NOMO-1 treated with DMSO at 0.1 percent for 48 hours (cell line): Measurements from ENCODE around the gene GRM2.

ENCODE experiments used
- DNase-seq: peaks from one replicate; lab custom pipeline; 2025; ENCODE audit not compliant: unreplicated experiment; lab: John Stamatoyannopoulos, UW

GRM2 gene

GRCh38 chr3:51704511-51704950 is 2.3 kb upstream of the GRM2 start:
- no peak for DNase-seq

DNA sequence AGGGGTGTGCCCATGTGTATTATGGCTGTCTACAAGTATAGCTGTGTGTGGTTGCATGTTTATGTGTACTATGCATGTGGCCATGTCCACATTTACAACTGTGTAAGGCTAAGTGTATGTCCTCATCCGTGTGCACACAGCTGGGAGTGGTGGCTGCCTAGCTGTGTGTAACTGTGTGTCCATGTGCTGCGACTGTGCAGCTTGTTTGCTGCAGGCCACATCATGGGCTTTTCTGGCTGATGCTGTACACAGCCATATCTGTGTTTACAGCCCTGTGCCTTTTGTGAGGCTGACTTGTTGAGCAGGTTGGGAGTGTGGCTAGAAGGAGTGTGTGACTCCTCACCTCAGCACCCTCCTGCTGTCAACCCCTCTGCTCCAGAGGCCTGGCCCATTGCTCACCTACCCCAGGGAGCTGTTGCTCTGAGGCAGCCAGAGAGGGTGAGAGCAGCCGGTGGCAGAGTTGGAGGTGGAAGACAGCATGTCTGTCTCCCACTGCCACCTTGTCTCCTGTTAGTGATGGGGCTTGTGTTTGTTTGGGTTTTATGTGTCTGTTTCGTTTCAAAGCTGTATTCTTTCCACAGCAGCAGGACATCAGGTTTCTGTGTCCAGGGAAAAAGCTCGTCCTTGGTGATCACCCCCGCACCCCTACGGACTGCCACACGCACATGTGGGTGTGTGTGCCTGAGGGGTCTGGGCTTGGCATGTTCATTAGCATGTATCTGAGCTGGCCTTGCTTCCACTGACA is 1.4 kb upstream of the GRM2 start:
- DNase-seq = no peak

- DNase-seq = no peak
These were observed 815 bp upstream of the GRM2 start for GRCh38 chr3:51706021-51706485.

DNA sequence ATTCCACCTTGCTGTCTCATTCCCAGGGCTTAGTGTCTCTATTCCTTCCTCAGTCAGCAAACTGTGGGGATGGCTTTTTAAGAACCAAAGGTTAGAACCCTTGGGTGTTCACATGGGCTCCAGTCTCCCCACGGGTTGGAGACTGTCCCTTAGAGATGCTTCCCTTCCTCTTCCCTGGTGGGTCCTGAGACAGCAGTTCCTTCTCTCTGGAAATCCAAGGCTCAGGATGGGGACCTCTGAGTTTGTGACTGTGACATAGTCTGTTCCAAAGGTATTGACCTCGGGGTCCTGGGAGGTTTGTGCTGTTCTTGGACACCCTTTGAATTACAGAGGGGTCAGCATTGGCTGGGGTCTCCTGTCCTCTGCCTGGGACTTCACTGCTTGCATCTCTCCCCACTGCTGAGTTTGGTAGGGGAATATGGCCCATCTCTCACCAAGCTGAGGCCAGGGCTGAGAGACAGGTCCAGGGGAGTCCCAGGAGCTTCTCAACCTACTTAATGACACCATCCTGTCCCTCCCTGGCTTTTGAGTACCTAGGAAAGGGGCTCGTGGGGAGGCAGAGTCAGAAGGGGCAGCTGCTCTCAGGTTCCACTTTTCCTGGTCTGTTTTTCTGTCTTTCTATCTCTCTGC is 1.5 kb downstream of the GRM2 start:
- no peak for DNase-seq

GRCh38 chr3:51709004-51709420 is 2.1 kb downstream of the GRM2 start:
- DNase-seq = no peak

DNA sequence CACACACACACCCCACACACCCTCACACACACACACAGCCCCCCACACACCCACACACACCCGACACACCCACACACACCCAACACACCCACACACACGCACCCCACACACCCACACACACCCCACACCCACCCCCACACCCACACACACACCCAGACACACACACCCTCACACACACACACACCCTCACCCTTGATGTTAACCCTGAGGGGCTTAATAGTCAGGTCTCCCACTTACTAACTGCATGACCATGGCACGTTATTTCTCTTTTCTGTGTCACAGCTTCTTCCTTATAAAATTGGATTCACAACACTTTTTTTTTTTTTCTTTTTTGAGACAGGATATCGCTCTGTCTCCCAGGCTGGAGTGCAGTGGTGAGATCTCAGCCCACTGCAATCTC is 2.8 kb downstream of the GRM2 start:
- no peak for DNase-seq

GRCh38 chr3:51710631-51711351 is 3.9 kb downstream of the GRM2 start:
- no peak for DNase-seq

GRCh38 chr3:51711352-51712037 is 4.6 kb downstream of the GRM2 start:
- no peak for DNase-seq

GRCh38 chr3:51712038-51712420 is 5.2 kb downstream of the GRM2 start:
- DNase-seq = no peak

DNA sequence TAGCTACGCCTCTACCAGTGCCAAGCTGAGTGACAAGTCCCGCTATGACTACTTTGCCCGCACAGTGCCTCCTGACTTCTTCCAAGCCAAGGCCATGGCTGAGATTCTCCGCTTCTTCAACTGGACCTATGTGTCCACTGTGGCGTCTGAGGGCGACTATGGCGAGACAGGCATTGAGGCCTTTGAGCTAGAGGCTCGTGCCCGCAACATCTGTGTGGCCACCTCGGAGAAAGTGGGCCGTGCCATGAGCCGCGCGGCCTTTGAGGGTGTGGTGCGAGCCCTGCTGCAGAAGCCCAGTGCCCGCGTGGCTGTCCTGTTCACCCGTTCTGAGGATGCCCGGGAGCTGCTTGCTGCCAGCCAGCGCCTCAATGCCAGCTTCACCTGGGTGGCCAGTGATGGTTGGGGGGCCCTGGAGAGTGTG is 5.7 kb downstream of the GRM2 start:
- no peak for DNase-seq

- DNase-seq = no peak
These were observed 6.1 kb downstream of the GRM2 start for GRCh38 chr3:51712963-51713362.

GRCh38 chr3:51715231-51715976 is 8.5 kb downstream of the GRM2 start:
- no peak for DNase-seq

DNA sequence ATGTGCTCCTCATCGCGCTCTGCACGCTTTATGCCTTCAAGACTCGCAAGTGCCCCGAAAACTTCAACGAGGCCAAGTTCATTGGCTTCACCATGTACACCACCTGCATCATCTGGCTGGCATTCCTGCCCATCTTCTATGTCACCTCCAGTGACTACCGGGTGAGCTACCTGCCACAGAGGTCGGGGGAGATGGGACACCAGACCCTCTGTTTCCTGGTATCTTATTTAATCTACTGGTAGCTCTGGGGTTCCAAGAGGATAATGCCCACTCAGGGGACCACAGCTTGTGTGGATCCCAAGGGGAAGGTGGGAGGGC is 9.1 kb downstream of the GRM2 start:
- DNase-seq = no peak

DNA sequence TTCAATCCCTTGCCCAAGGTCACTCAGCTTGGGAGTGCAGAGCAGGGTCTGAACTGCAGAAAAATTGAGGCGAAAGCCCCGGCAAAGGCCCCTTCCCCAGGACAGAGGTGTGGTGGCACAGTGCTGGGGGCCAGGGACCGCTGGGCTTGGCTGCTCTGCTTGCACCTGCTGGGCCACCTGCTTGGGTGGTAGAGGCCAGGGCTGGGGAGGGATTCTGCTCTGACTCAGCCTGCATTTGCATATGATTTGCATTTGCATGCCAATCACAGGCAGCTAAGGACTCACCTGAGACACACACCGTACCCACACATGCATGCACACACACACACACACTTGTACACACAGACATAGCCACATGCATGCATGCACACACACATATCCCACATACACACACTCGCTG is 9.9 kb downstream of the GRM2 start:
- DNase-seq = no peak

DNA sequence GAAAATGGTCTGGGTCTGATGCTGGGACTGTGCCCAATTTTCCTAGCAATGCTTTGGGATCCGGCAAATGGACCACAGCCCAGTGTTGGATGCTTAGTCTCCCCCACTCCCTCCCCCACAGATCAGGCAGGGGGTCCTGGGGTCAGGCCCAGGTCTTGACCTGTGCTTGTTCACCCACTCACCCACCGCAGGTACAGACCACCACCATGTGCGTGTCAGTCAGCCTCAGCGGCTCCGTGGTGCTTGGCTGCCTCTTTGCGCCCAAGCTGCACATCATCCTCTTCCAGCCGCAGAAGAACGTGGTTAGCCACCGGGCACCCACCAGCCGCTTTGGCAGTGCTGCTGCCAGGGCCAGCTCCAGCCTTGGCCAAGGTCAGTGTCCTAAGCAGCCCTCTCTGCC is 10.6 kb downstream of the GRM2 start:
- no peak for DNase-seq

- no peak for DNase-seq
These were observed 11.1 kb downstream of the GRM2 start for GRCh38 chr3:51717947-51718346.

DNA sequence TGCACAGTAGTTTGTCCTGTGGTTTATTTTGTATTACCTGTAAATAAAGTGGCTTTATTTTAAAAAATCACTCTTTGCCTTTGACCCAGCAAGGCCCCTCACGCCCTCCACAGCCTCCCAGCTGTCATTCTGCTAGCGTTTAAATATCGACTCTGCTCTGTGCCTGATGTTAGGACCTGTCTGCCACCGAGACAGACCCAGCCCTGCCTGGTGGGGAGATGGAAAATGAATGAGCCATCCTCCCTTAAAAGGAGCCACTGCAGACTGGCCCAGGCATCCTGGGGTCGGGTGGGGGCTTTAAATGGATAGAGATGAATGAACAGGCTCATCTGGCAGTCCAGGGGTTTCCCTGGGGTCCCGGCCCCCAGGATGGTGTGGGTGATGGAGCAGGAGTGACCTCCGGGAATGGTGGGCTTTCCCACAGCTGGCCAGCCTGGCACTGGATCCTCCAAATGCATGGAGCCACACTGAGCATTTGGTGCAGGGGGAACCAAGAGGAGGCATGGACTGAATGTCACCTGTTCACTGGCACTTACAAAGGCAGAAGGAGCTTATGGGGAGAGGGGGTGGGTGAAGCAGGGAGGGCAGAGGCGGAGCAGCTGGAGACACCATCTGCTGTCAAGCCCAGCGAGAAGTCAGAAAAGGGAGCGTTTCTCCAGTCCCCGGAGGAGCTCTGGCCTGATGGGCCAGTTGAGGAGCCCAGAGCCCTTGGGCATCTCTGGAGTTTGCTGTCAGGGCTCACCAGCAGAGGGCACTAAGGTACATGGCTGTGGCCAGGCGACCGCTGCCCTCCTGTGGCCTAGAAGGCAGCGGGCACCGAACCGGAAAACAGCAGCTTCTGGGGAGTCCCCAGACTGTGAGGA is 11.9 kb downstream of the GRM2 start:
- peak; percentile 80 for DNase-seq

- no peak for DNase-seq
These were observed 12.7 kb downstream of the GRM2 start for GRCh38 chr3:51719410-51720025.

DNA sequence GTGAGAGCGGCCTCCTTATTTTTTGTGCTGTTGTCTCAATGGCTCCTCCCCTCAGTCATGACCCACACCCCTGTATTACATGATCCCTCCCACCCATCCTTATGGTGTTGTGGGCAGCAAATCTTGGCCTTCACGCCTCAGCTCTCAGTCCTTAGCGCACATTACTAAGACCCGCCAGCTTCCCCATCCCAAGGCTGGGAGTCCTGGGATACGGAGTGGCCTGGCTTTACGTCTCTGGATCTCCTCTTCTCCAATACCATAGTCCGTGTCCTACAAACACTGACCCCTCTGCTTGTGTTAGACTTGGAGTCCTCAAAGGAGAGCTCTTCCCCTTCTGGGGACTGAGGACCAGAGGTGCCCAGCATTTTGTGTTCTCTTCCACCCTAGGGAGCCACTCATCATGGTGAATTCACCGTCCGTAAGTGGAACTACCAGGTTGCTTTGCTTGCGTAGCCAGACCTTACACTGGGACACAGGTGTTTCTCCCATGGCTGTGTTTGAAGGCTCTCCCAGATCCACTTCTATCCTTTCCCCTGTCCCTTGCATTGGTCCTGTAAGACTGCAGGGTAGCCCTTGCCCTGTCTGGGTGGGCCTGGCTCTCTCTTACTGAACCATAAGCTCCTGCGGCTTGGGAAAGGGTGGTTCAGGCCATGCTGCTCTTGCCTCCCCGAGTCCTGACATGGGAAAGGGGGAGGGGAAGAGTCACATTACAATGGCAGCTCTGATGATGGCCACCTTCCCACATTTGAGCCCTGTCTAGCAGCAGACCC is 13.6 kb downstream of the GRM2 start:
- DNase-seq = no peak
